Common myeloid progenitor, CD34-positive (primary cell): ENCODE measurements around the gene FAT2.

ENCODE experiments used
- CTCF ChIA-PET: fragments of 350-600 bp; sonication (Branson Sonifier 250); formaldehyde crosslinking; loops from one replicate; lab custom pipeline; 2021; ENCODE audit warnings: antibody characterized with exemption; lab: Charles Lee
- POLR2A ChIA-PET: fragments of 350-600 bp; sonication (Branson Sonifier 250); formaldehyde crosslinking; loops from one replicate; lab custom pipeline; 2021; ENCODE audit warnings: antibody characterized with exemption; lab: Charles Lee
- DNase-seq, 3 donors: peaks; one replicate each; pipeline versions ENCODE4 v3.0.0 to v3.0.0-alpha.2; 2013
- H3K27ac ChIP-seq, 2 experiments: 1 replicate in 1 of 2; 2 replicates in 1 of 2; pipeline ENCODE4 v1.7.0; 2013; ENCODE audit warnings: inconsistent platforms in 2 of 2, low read length in 2 of 2, mild to moderate bottlenecking in 2 of 2, low read depth in 1 of 2, moderate library complexity in 1 of 2; ENCODE audit not compliant: severe bottlenecking in 2 of 2, insufficient read depth in 1 of 2, poor library complexity in 1 of 2
- H3K27me3 ChIP-seq, 5 experiments: replicated peaks in 2 of 5; 1 replicate in 3 of 5; 2 replicates in 2 of 5; pipeline versions ENCODE4 v1.6.1 to v1.7.0; 2013; ENCODE audit warnings: low read length in 4 of 5, mild to moderate bottlenecking in 2 of 5, moderate library complexity in 2 of 5, inconsistent platforms in 1 of 5; ENCODE audit not compliant: insufficient read depth in 5 of 5, control insufficient read depth in 4 of 5
- H3K36me3 ChIP-seq, 4 experiments: 1 replicate in 2 of 4; 2 replicates in 2 of 4; pipeline versions ENCODE4 v1.6.1 to v1.7.0; 2013; ENCODE audit warnings: low read length in 3 of 4, control low read depth in 1 of 4, mild to moderate bottlenecking in 1 of 4; ENCODE audit not compliant: control insufficient read depth in 4 of 4, insufficient read depth in 4 of 4
- H3K4me1 ChIP-seq, 4 experiments: 1 replicate in 3 of 4; 2 replicates in 1 of 4; pipeline versions ENCODE4 v1.6.1 to v1.7.1; 2013; ENCODE audit warnings: low read length in 3 of 4, mild to moderate bottlenecking in 3 of 4, control low read depth in 1 of 4, inconsistent platforms in 1 of 4, moderate library complexity in 1 of 4; ENCODE audit not compliant: control insufficient read depth in 4 of 4, insufficient read depth in 4 of 4; ENCODE audit errors: control extremely low read depth in 1 of 4
- H3K4me3 ChIP-seq, 7 experiments: 1 replicate in 4 of 7; 2 replicates in 3 of 7; pipeline versions ENCODE4 v1.5.1 to v1.7.0; 2013; ENCODE audit warnings: mild to moderate bottlenecking in 7 of 7, low read length in 6 of 7, moderate library complexity in 6 of 7, inconsistent platforms in 2 of 7, low read depth in 2 of 7, control low read depth in 1 of 7; ENCODE audit not compliant: insufficient read depth in 4 of 7, control insufficient read depth in 1 of 7; ENCODE audit errors: extremely low read depth in 1 of 7
- H3K9me3 ChIP-seq, 5 experiments: 1 replicate in 4 of 5; 2 replicates in 1 of 5; pipeline versions ENCODE4 v1.6.1 to v1.7.1; 2013; ENCODE audit warnings: low read length in 4 of 5, mild to moderate bottlenecking in 2 of 5, inconsistent platforms in 1 of 5, low read depth in 1 of 5, moderate library complexity in 1 of 5; ENCODE audit not compliant: control insufficient read depth in 4 of 5, insufficient read depth in 2 of 5; ENCODE audit errors: control extremely low read depth in 1 of 5
- WGBS: methylation state at CpG from one replicate; pipeline ENCODE4 v1.1.5; 2013; ENCODE audit not compliant: insufficient coverage; 5-methylcytosine and 5-hydroxymethylcytosine counted together

FAT2 gene

GRCh38 chr5:151612689-151613427 is 21.7 kb upstream of the FAT2 start:
- CTCF ChIA-PET: interaction anchor here (1.0 to 1.7 kb wide), 2 partner anchors 27 to 35 kb away, joined by 3 read pairs; no protein-coding TSS in a partner anchor
- no peak overlapping the region for H3K4me3 ChIP-seq
- POLR2A ChIA-PET: no interaction called here
- 28% methylated on average over 7 of the region's 8 CpGs for WGBS
- H3K9me3 ChIP-seq: no peaks in the 10 kb centered on the region
- peaks cover 0 to 13% (median 5%) of the 10 kb centered on the region in 4 experiments for H3K4me1 ChIP-seq
- no peaks in the 10 kb centered on the region for H3K36me3 ChIP-seq
- no peaks in the 10 kb centered on the region for H3K27me3 ChIP-seq
- DNase-seq: peak; percentile 19 to 72 (median 40)
- H3K27ac ChIP-seq: no peak overlapping the region

DNA sequence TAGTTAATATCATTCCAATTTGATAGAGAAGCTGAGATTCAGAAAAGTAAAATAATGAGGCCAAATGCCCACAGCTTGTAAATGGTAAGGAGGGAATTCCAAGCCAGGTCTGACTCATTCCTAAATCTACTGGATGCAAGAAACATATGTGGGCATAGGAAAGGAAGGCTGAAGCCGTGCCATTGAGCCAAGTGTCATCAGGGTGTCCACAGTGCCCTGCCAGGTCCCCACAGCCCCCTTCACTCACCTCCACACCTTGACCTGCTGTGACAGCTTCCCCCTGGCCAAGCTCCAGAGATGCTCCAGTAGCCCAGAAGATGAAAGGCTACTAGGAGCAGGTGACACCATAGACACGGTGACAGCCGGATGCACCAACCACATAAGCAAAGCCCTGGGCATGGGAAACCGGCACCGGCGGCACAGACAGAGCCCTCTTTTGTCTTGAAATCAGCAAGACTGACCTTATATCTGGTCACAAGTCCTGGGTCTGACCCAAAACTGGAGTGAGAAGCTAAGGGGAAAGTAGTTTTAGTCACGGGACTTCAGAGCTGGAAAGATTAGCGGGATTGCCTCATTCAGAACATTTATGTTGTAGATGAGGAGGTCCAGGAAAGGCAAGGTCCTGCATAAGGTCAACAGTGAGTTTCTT is 20.1 kb upstream of the FAT2 start:
- no peak for DNase-seq
- no peak overlapping the region for H3K27ac ChIP-seq
- 97% methylated on average over 7 of the region's 8 CpGs for WGBS
- no peak overlapping the region for H3K4me3 ChIP-seq
- H3K27me3 ChIP-seq: peaks cover 0 to 2% (median 0%) of the 10 kb centered on the region in 5 experiments
- H3K9me3 ChIP-seq: no peaks in the 10 kb centered on the region
- CTCF ChIA-PET: no interaction called here
- POLR2A ChIA-PET: no interaction called here
- no peaks in the 10 kb centered on the region for H3K36me3 ChIP-seq
- H3K4me1 ChIP-seq: peaks cover 0 to 13% (median 5%) of the 10 kb centered on the region in 4 experiments

DNA sequence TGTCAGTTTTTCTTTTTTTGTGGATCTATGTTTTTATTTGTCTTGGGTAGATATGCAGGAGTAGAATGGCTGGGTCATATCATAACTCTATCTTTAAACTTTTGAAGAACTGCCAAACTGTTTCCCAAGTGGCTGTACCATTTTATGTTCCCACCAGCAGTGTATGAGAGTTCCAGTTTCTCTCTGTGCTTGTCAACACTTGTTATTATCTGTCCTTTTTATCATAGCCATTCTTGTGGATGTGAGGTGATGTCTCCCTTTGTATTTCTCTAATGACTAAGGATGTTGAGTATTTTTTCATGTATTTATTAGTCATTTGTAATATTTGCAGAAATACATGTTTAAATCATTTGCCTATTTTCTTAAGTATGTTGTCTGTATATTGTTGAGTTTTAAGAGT is 17.4 kb upstream of the FAT2 start:
- H3K27ac ChIP-seq: no peak overlapping the region
- no peaks in the 10 kb centered on the region for H3K9me3 ChIP-seq
- peaks cover 0 to 4% (median 0%) of the 10 kb centered on the region in 5 experiments for H3K27me3 ChIP-seq
- ChIA-PET CTCF (interaction anchor here (1.2 kb wide), 1 partner anchor 44 kb away, joined by 3 read pairs; no protein-coding TSS in a partner anchor), POLR2A (no interaction called here)
- no peaks in the 10 kb centered on the region for H3K36me3 ChIP-seq
- H3K4me3 ChIP-seq: no peak overlapping the region
- DNase-seq: no peak
- peaks cover 0 to 9% (median 3%) of the 10 kb centered on the region in 4 experiments for H3K4me1 ChIP-seq

- POLR2A ChIA-PET: no interaction called here
- Histone ChIP-seq H3K36me3 (no peaks in the 10 kb centered on the region), H3K4me1 (no peaks in the 10 kb centered on the region), H3K27ac (no peak overlapping the region), H3K4me3 (no peak overlapping the region), H3K9me3 (no peaks in the 10 kb centered on the region), H3K27me3 (peaks cover 0 to 4% (median 0%) of the 10 kb centered on the region in 5 experiments)
- CTCF ChIA-PET: interaction anchor here (1.0 kb wide), 1 partner anchor 84 kb away, joined by 3 read pairs; no protein-coding TSS in a partner anchor
- DNase-seq: no peak
- WGBS: no CpG with 5 or more reads among the region's 3 CpGs
These were observed 16.2 kb upstream of the FAT2 start for GRCh38 chr5:151607304-151607703.

- ChIA-PET CTCF (interaction anchor here (0.7 to 1.3 kb wide), 4 partner anchors 12 to 101 kb away, joined by 3 to 5 read pairs (median 4); no protein-coding TSS in a partner anchor), POLR2A (no interaction called here)
- H3K36me3 ChIP-seq: no peaks in the 10 kb centered on the region
- H3K27me3 ChIP-seq: peaks cover 0 to 4% (median 0%) of the 10 kb centered on the region in 5 experiments
- WGBS: 100% methylated on average over 1 of the region's 3 CpGs
- DNase-seq: no peak
- H3K27ac ChIP-seq: no peak overlapping the region
- H3K4me3 ChIP-seq: no peak overlapping the region
- no peaks in the 10 kb centered on the region for H3K4me1 ChIP-seq
- H3K9me3 ChIP-seq: no peaks in the 10 kb centered on the region
These were observed 14.4 kb upstream of the FAT2 start for GRCh38 chr5:151605559-151605958.

- H3K27me3 ChIP-seq: peaks cover 0 to 9% (median 0%) of the 10 kb centered on the region in 5 experiments
- H3K4me1 ChIP-seq: no peaks in the 10 kb centered on the region
- no peaks in the 10 kb centered on the region for H3K9me3 ChIP-seq
- DNase-seq: no peak
- H3K4me3 ChIP-seq: no peak overlapping the region
- no peaks in the 10 kb centered on the region for H3K36me3 ChIP-seq
- CTCF ChIA-PET: interaction anchor here (1.4 to 1.7 kb wide), 2 partner anchors 9 to 50 kb away, joined by 3 read pairs; no protein-coding TSS in a partner anchor
- POLR2A ChIA-PET: no interaction called here
- H3K27ac ChIP-seq: no peak overlapping the region
These were observed 11.7 kb upstream of the FAT2 start for GRCh38 chr5:151602806-151603205.

- H3K4me1 ChIP-seq: no peaks in the 10 kb centered on the region
- no peak overlapping the region for H3K27ac ChIP-seq
- peaks cover 0 to 8% (median 0%) of the 10 kb centered on the region in 5 experiments for H3K27me3 ChIP-seq
- ChIA-PET CTCF (no interaction called here), POLR2A (no interaction called here)
- DNase-seq: no peak
- no peaks in the 10 kb centered on the region for H3K36me3 ChIP-seq
- WGBS: 97% methylated on average over 4 of the region's 4 CpGs
- H3K9me3 ChIP-seq: no peaks in the 10 kb centered on the region
- no peak overlapping the region for H3K4me3 ChIP-seq
These were observed 10.3 kb upstream of the FAT2 start for GRCh38 chr5:151601391-151601790.
